C4-2B (cell line): ENCODE results near the gene LGALS9B.
"Not testable (repeated sequence)": the region's sequence is repeated elsewhere in the genome, so short reads cannot be mapped to it uniquely, and the experiment has no call there.

Experiments used
- CTCF ChIP-seq: fragments of 450-650 bp; conservative IDR thresholded peaks from 2 replicates; pipeline ENCODE4 v1.5.1; 2017; ENCODE audit warnings: mild to moderate bottlenecking
- ZFX ChIP-seq: fragments of 450-650 bp; IDR thresholded peaks from 2 replicates; pipeline ENCODE4 v1.6.1; 2017

DNA sequence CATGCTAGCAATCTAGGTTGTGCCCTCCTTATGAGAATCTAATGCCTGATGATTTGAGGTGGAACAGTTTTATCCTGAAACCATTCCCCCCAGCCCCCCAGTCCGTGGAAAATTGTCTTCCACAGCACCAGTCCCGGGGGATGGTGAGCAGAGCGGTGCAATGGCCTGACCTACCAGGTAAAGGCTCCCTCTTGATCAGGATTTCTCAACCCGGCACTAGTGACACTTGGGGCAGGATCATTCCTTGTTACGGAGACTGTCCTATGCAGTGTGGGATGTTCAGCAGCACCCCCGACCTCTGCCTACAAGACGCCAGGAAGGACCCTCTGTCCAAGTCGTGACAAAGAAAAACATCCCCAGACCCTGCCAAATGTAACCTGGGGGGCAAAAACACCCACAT lies 34.0 kb downstream of the LGALS9B start:
- TF ChIP-seq CTCF, ZFX: not testable (repeated sequence)
